Neuronal stem cell (in vitro differentiated cells): Measurements from ENCODE around the gene TMEM163.

Source experiments
- DNase-seq: peaks from one replicate; pipeline ENCODE4 v3.0.0-alpha.2; 2013; ENCODE audit warnings: low spot score
- H2AFZ ChIP-seq: one replicate; pipeline ENCODE4 v1.6.1; 2013; ENCODE audit warnings: mild to moderate bottlenecking, low read length, inconsistent platforms
- H2AK5ac ChIP-seq: 2 replicates; pipeline ENCODE4 v1.6.1; 2013; ENCODE audit warnings: low read depth, mild to moderate bottlenecking, inconsistent platforms, low read length, moderate library complexity, mixed read lengths
- H2BK120ac ChIP-seq: 2 replicates; pipeline ENCODE4 v1.6.1; 2013; ENCODE audit warnings: low read depth, mild to moderate bottlenecking, inconsistent platforms, low read length, moderate library complexity, mixed read lengths
- H2BK12ac ChIP-seq: one replicate; pipeline ENCODE4 v1.6.1; 2013; ENCODE audit warnings: low read length, inconsistent platforms
- H2BK15ac ChIP-seq: 2 replicates; pipeline ENCODE4 v1.6.1; 2013; ENCODE audit warnings: mild to moderate bottlenecking, low read length, inconsistent platforms, mixed read lengths
- H2BK5ac ChIP-seq: one replicate; pipeline ENCODE4 v1.6.1; 2013; ENCODE audit warnings: inconsistent platforms, mild to moderate bottlenecking, low read length, moderate library complexity
- H3K14ac ChIP-seq: one replicate; pipeline ENCODE4 v1.6.1; 2013; ENCODE audit warnings: low read length, inconsistent platforms
- H3K18ac ChIP-seq: 2 replicates; pipeline ENCODE4 v1.6.1; 2013; ENCODE audit warnings: low read length, inconsistent platforms
- H3K23ac ChIP-seq: 2 replicates; pipeline ENCODE4 v1.6.1; 2013; ENCODE audit warnings: low read depth, mild to moderate bottlenecking, mixed read lengths, low read length, inconsistent platforms; ENCODE audit not compliant: poor library complexity
- H3K27ac ChIP-seq: replicated peaks from 3 replicates; pipeline ENCODE4 v1.5.1; 2013; ENCODE audit warnings: low read length, inconsistent platforms
- H3K27me3 ChIP-seq, 3 experiments: 2 replicates each; pipeline ENCODE4 v1.6.1; 2013; ENCODE audit warnings: low read length in 3 of 3, mild to moderate bottlenecking in 2 of 3, inconsistent platforms in 1 of 3, low read depth in 1 of 3, mixed read lengths in 1 of 3, moderate library complexity in 1 of 3; ENCODE audit not compliant: control insufficient read depth in 3 of 3, insufficient read depth in 3 of 3
- H3K36me3 ChIP-seq, 2 donors: replicated peaks in 1 of 2; 2 replicates each; pipeline ENCODE4 v1.6.1; 2013; ENCODE audit warnings: low read length in 2 of 2; ENCODE audit not compliant: control insufficient read depth in 2 of 2, insufficient read depth in 2 of 2
- H3K4ac ChIP-seq: 2 replicates; pipeline ENCODE4 v1.6.1; 2013; ENCODE audit warnings: inconsistent platforms, mild to moderate bottlenecking, low read length, moderate library complexity
- H3K4me1 ChIP-seq, 2 donors: 1 replicate in 1 of 2; 2 replicates in 1 of 2; pipeline ENCODE4 v1.6.1; 2013; ENCODE audit warnings: low read length in 2 of 2, low read depth in 1 of 2; ENCODE audit not compliant: control insufficient read depth in 2 of 2, insufficient read depth in 1 of 2
- H3K4me2 ChIP-seq: one replicate; pipeline ENCODE4 v1.6.1; 2013; ENCODE audit warnings: mild to moderate bottlenecking, low read length, inconsistent platforms; ENCODE audit not compliant: insufficient read depth, poor library complexity, severe bottlenecking
- H3K4me3 ChIP-seq, 2 donors: 2 replicates each; pipeline ENCODE4 v1.5.1; 2013; ENCODE audit warnings: low read length in 2 of 2, mild to moderate bottlenecking in 2 of 2, inconsistent platforms in 1 of 2, moderate library complexity in 1 of 2
- H3K79me1 ChIP-seq: one replicate; pipeline ENCODE4 v1.6.1; 2013; ENCODE audit warnings: low read depth, mild to moderate bottlenecking, inconsistent platforms, low read length, moderate library complexity
- H3K9ac ChIP-seq: one replicate; pipeline ENCODE4 v1.6.1; 2013; ENCODE audit warnings: mild to moderate bottlenecking, low read depth, low read length, inconsistent platforms; ENCODE audit not compliant: poor library complexity
- H3K9me3 ChIP-seq, 2 donors: replicated peaks in 1 of 2; 2 replicates each; pipeline versions ENCODE3 to v1.6.1; 2013; ENCODE audit warnings: low read length in 2 of 2, mild to moderate bottlenecking in 2 of 2, inconsistent platforms in 1 of 2, low read depth in 1 of 2, mixed read lengths in 1 of 2, moderate library complexity in 1 of 2; ENCODE audit not compliant: control insufficient read depth in 2 of 2, insufficient read depth in 1 of 2
- H4K8ac ChIP-seq: one replicate; pipeline ENCODE4 v1.6.1; 2013; ENCODE audit warnings: low read depth, mild to moderate bottlenecking, inconsistent platforms, low read length, moderate library complexity
- H4K91ac ChIP-seq: one replicate; pipeline ENCODE4 v1.6.1; 2013; ENCODE audit warnings: low read length, low read depth, mild to moderate bottlenecking, inconsistent platforms; ENCODE audit not compliant: poor library complexity
- WGBS, 2 donors: extraction: QIAGEN DNeasy Blood & Tissue Kit; methylation state at CpG; one replicate each; pipeline ENCODE4 v1.1.7; 2013; ENCODE audit warnings: missing lambda C conversion rate in 2 of 2, mixed read lengths in 1 of 2; ENCODE audit not compliant: insufficient read length in 2 of 2, insufficient replicate concordance in 1 of 2; ENCODE audit errors: extremely low coverage in 2 of 2; 5-methylcytosine and 5-hydroxymethylcytosine counted together

Gene TMEM163

DNA sequence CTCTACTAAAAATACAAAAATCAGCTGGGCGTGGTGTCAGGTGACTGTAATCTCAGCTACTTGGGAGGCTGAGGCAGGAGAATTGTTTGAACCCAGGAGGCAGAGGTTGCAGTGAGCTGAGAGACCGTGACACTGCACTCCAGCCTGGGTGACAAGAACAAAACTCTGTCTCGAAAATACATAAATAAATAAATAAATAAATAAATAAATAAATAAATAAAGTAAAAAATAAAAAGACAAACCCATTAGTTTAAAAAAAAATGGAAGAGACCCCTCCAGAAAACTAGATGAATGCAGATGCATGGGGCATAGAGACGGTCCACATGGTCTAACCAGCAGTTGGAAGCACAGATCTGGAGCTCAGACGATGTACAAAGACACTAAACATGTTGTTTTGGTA, 18.1 kb downstream of the TMEM163 start:
- Histone ChIP-seq H3K9me3 (no peaks in the 10 kb centered on the region), H3K27me3 (peaks cover 0 to 4% (median 0%) of the 10 kb centered on the region in 3 experiments), H3K18ac (no peak overlapping the region), H2BK120ac (no peak overlapping the region), H3K27ac (no peak overlapping the region), H2BK15ac (no peak overlapping the region), H3K23ac (no peak overlapping the region), H3K14ac (no peak overlapping the region), H2BK12ac (no peak overlapping the region), H2AK5ac (no peak overlapping the region), H3K4ac (no peak overlapping the region), H3K4me2 (no peak overlapping the region), H3K4me3 (no peak overlapping the region), H3K79me1 (no peaks in the 10 kb centered on the region), H2BK5ac (no peak overlapping the region), H3K36me3 (no peaks in the 10 kb centered on the region), H3K9ac (no peak overlapping the region), H4K8ac (no peak overlapping the region), H4K91ac (no peak overlapping the region), H2AFZ (no peak overlapping the region), H3K4me1 (peaks cover 0 to 4% of the 10 kb centered on the region in 2 donors)
- WGBS, 2 donors: no CpG with 5 or more reads among the region's 5 CpGs
- no peak for DNase-seq

DNA sequence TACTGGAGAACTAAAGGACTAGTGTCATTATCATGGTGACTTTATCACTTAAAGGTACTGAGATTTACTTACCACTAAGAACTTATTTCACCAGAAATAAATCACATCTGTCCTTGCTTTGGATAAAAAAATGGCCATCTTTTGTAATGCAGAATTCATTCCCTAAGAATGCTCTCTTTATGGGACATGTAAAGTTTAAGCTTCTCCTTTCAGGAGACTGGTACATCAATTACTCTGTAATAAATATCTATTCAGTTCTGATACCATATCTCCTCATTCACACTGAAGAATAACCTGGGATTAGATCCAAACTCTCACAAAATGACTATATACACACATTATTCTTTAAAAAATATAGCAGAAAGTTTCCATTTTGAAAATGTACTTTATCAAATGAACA, 24.4 kb downstream of the TMEM163 start:
- Histone ChIP-seq H3K14ac (no peak overlapping the region), H3K4me1 (peaks cover 0 to 2% of the 10 kb centered on the region in 2 donors), H3K4ac (no peak overlapping the region), H3K4me3 (no peak overlapping the region), H3K27ac (no peak overlapping the region), H4K91ac (no peak overlapping the region), H3K9ac (no peak overlapping the region), H3K4me2 (no peak overlapping the region), H2BK120ac (no peak overlapping the region), H4K8ac (no peak overlapping the region), H3K18ac (no peak overlapping the region), H2BK5ac (no peak overlapping the region), H3K36me3 (no peaks in the 10 kb centered on the region), H3K27me3 (no peaks in the 10 kb centered on the region), H2BK15ac (no peak overlapping the region), H2AK5ac (no peak overlapping the region), H3K79me1 (no peaks in the 10 kb centered on the region), H2AFZ (no peak overlapping the region), H3K9me3 (no peaks in the 10 kb centered on the region), H2BK12ac (no peak overlapping the region), H3K23ac (no peak overlapping the region)
- no peak for DNase-seq

DNA sequence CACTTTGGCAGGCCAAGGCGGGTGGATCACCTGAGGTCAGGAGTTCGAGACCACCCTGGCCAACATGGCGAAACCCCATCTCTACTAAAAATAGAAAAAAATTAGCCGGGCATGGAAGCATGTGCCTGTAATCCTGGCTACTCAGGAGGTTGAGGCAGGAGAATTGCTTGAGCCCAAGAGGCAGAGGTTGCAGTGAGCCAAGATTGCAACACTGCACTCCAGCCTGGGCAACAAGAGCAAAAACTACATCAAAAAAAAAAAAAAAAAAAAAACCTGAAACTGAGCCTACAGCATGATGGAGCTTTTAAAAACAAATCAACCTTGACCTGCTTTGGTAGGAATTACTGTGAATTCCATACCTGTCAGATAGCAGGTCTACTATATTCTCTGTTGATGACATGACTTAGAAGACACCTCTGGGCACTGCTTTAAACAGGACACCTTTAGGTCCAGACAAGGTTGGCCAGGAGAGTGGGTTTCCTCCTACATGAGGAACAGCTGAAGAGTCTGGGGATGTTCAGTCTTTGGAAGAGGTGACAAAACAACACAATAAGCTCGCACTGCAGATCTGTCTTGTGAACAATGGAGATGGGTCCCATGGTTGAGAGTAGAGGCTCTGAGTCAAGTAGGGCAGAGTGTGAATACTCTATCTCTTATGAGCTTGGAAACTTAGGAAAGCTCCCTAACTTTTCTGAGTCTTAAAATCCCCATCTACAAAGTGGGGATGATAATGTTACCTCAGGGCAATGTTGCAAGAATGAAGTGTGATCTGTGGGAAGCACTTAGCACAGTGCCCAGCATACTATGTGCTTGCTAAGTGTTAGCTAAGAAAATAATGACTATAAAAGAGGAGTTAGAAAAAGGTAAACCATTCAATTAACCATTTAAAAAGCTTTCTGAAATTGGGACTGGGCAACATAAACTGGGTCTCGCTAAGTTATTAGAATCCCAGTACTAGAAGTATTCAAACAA, 25.2 kb downstream of the TMEM163 start:
- no peak overlapping the region for H2AK5ac ChIP-seq

DNA sequence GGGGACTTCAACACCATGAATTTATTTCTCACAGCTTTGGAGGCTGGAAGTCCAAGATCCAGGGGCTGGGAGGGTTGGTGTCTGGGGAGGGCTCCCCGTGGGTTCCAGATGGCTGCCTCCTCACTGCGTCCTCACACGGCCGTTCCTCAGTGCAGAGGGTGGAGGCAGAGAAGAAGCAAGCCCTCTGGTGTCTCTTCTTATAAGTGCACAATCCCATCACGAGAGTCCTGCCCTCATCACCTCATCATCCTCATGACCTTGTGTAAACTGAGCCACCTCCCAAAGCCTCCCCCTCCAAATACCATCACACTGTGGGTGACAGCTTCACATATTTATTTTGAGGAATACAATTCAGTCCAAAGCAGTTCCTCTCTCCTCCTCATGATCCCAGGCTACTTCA, 26.3 kb downstream of the TMEM163 start:
- WGBS, 2 donors: no CpG with 5 or more reads among the region's 5 CpGs
- no peak overlapping the region for H4K8ac ChIP-seq

More for the DNA sequence above, 25.2 kb downstream of the TMEM163 start:
- H2BK15ac ChIP-seq: no peak overlapping the region
- H3K36me3 ChIP-seq: no peaks in the 10 kb centered on the region
- H3K23ac ChIP-seq: no peak overlapping the region
- no peak overlapping the region for H3K4me2 ChIP-seq
- H3K79me1 ChIP-seq: no peaks in the 10 kb centered on the region
- H3K27me3 ChIP-seq: no peaks in the 10 kb centered on the region
- no peak overlapping the region for H2BK120ac ChIP-seq
- H3K27ac ChIP-seq: no peak overlapping the region
- no peak overlapping the region for H2BK5ac ChIP-seq
- H2BK12ac ChIP-seq: no peak overlapping the region
- H4K91ac ChIP-seq: no peak overlapping the region
- H3K4me1 ChIP-seq: peaks cover 0 to 2% of the 10 kb centered on the region in 2 donors
- no peak overlapping the region for H3K9ac ChIP-seq
- WGBS, 2 donors: no CpG with 5 or more reads among the region's 6 CpGs
- no peak overlapping the region for H3K4me3 ChIP-seq
- H4K8ac ChIP-seq: no peak overlapping the region
- H3K9me3 ChIP-seq: no peaks in the 10 kb centered on the region
- no peak overlapping the region for H3K18ac ChIP-seq
- no peak overlapping the region for H3K14ac ChIP-seq
- DNase-seq: no peak
- no peak overlapping the region for H3K4ac ChIP-seq
- no peak overlapping the region for H2AFZ ChIP-seq

More for the DNA sequence above, 26.3 kb downstream of the TMEM163 start:
- Histone ChIP-seq H3K27me3 (no peaks in the 10 kb centered on the region), H3K14ac (no peak overlapping the region), H2BK15ac (no peak overlapping the region), H3K9me3 (no peaks in the 10 kb centered on the region), H3K4me1 (peaks cover 0 to 2% of the 10 kb centered on the region in 2 donors), H3K4me3 (no peak overlapping the region), H3K4ac (no peak overlapping the region), H3K23ac (no peak overlapping the region), H3K36me3 (no peaks in the 10 kb centered on the region), H2BK120ac (no peak overlapping the region), H2AFZ (no peak overlapping the region), H3K27ac (no peak overlapping the region), H2BK12ac (no peak overlapping the region), H3K79me1 (no peaks in the 10 kb centered on the region), H3K4me2 (no peak overlapping the region), H3K9ac (no peak overlapping the region), H3K18ac (no peak overlapping the region), H4K91ac (no peak overlapping the region), H2AK5ac (no peak overlapping the region), H2BK5ac (no peak overlapping the region)
- no peak for DNase-seq
